Measurements from ENCODE around the gene AKIRIN2.
A peak's percentile ranks its signal among the peaks of the same experiment; 100 is the strongest.
"Not testable (repeated sequence)": the region's sequence is repeated elsewhere in the genome, so short reads cannot be mapped to it uniquely, and the experiment has no call there.

Gene AKIRIN2

DNA sequence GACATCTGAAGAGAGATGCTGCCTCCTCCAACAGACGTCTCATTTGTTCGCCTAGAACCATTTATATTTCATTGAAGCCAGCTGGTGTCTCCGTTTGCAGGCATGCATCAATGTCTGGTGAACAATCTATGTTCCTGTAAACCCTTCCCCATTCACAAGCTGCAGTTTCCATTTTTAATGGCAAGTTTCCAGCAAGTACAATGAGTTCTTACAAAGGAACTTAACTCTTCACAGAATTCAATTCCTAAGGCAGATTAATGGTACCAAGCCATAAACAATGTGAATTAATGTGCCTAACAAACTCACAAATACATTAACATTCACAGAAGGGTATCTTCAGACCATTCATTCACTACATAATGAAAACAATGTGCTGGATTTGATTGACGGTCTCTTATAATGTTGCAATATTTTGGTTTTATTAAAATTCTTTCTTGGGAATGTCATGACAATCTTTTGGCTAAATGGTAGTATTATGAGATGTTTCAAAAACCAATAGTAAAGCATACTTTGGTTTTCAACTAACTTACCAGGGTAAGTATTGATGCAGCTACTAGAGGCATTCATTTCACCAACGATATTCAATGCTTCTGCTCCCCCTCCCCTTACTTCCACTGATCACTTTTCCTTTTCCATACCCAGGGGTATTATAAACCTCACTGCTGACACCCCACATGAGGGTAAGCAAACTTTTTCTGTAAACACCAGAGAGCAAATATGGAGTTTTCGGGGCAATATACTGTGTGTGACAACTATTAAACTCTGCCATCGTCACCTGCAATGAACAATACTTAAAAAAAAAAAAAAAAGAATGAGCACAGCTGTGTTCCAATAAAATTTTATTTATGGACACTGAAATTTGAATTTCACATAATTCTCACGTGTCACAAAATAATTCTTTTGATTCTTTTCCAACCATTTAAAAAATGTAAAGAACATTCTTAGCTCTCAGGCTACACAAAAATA is 4.2 kb downstream of the AKIRIN2 start:
- no CpG with 5 or more reads among the region's 8 CpGs for WGBS, 2 donors (ENCODE audit: extremely low coverage in 2 of 2, insufficient read length in 2 of 2, insufficient replicate concordance in 1 of 2)
- Histone ChIP-seq H3K27ac (replicated peaks; ENCODE audit: low read length) (no peak overlapping the region), H3K23ac (ENCODE audit: low read depth, low read length, poor library complexity) (no peak overlapping the region)

DNA sequence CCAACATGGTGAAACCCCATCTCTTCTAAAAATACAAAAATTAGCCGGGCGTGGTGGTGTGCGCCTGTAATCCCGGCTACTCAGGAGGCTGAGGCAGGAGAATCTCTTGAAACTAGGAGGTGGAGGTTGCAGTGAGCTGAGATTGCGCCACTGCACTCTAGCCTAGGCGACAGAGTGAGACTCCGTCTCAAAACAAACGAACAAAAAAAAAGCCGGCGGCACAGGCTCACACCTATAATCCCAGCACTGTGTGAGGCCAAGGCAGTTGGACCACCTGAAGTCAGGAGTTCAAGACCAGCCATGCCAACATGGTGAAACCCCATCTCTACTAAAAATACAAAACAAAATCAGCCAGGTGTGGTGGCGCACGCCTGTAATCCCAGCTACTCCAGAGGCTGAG is 5.2 kb downstream of the AKIRIN2 start:
- not testable (repeated sequence) for H3K27me3 ChIP-seq (ENCODE audit: control insufficient read depth in 3 of 3, insufficient read depth in 3 of 3, low read depth in 1 of 3, low read length in 3 of 3); H2BK120ac ChIP-seq (ENCODE audit: low read depth, low read length); H3K4me2 ChIP-seq (ENCODE audit: insufficient read depth, low read length, poor library complexity, severe bottlenecking); H4K91ac ChIP-seq (ENCODE audit: low read depth, low read length, poor library complexity); H3K9ac ChIP-seq (ENCODE audit: low read depth, low read length, poor library complexity); H3K14ac ChIP-seq (ENCODE audit: low read length); H3K23ac ChIP-seq (ENCODE audit: low read depth, low read length, poor library complexity); H2AK5ac ChIP-seq (ENCODE audit: low read depth, low read length); H2BK5ac ChIP-seq (ENCODE audit: low read length); H3K4me3 ChIP-seq (ENCODE audit: low read length in 2 of 2); H3K4ac ChIP-seq (ENCODE audit: low read length); H2BK15ac ChIP-seq (ENCODE audit: low read length); DNase-seq (ENCODE audit: low spot score); H2AFZ ChIP-seq (ENCODE audit: low read length); H3K18ac ChIP-seq (ENCODE audit: low read length); H4K8ac ChIP-seq (ENCODE audit: low read depth, low read length); H3K79me1 ChIP-seq (ENCODE audit: low read depth, low read length); H3K9me3 ChIP-seq (replicated peaks in 1 of 2; ENCODE audit: control insufficient read depth in 2 of 2, insufficient read depth in 1 of 2, low read depth in 1 of 2, low read length in 2 of 2); H3K27ac ChIP-seq (replicated peaks; ENCODE audit: low read length); H2BK12ac ChIP-seq (ENCODE audit: low read length)
- Histone ChIP-seq H3K4me1 (ENCODE audit: control insufficient read depth in 2 of 2, insufficient read depth in 1 of 2, low read depth in 1 of 2, low read length in 2 of 2) (peaks cover 6 to 13% of the 10 kb centered on the region in 2 donors), H3K36me3 (replicated peaks in 1 of 2; ENCODE audit: control insufficient read depth in 2 of 2, insufficient read depth in 2 of 2, low read length in 2 of 2) (peaks cover 0 to 17% of the 10 kb centered on the region in 2 donors)
- no CpG with 5 or more reads among the region's 12 CpGs for WGBS, 2 donors (ENCODE audit: extremely low coverage in 2 of 2, insufficient read length in 2 of 2, insufficient replicate concordance in 1 of 2)

More for the DNA sequence above, 4.2 kb downstream of the AKIRIN2 start:
- Histone ChIP-seq H4K91ac (ENCODE audit: low read depth, low read length, poor library complexity) (no peak overlapping the region), H3K9ac (ENCODE audit: low read depth, low read length, poor library complexity) (no peak overlapping the region), H2BK120ac (ENCODE audit: low read depth, low read length) (no peak overlapping the region), H3K27me3 (ENCODE audit: control insufficient read depth in 3 of 3, insufficient read depth in 3 of 3, low read depth in 1 of 3, low read length in 3 of 3) (no peaks in the 10 kb centered on the region), H3K14ac (ENCODE audit: low read length) (no peak overlapping the region), H3K18ac (ENCODE audit: low read length) (no peak overlapping the region), H3K4me2 (ENCODE audit: insufficient read depth, low read length, poor library complexity, severe bottlenecking) (no peak overlapping the region), H2BK12ac (ENCODE audit: low read length) (no peak overlapping the region), H2BK15ac (ENCODE audit: low read length) (no peak overlapping the region), H3K4ac (ENCODE audit: low read length) (no peak overlapping the region), H4K8ac (ENCODE audit: low read depth, low read length) (no peak overlapping the region), H3K4me3 (ENCODE audit: low read length in 2 of 2) (peak overlapping the region in 1 of 2 donors; percentile 82), H3K79me1 (ENCODE audit: low read depth, low read length) (no peaks in the 10 kb centered on the region), H2BK5ac (ENCODE audit: low read length) (no peak overlapping the region), H2AFZ (ENCODE audit: low read length) (no peak overlapping the region), H3K36me3 (replicated peaks in 1 of 2; ENCODE audit: control insufficient read depth in 2 of 2, insufficient read depth in 2 of 2, low read length in 2 of 2) (peaks cover 0 to 17% of the 10 kb centered on the region in 2 donors), H3K4me1 (ENCODE audit: control insufficient read depth in 2 of 2, insufficient read depth in 1 of 2, low read depth in 1 of 2, low read length in 2 of 2) (peaks cover 3 to 13% of the 10 kb centered on the region in 2 donors), H3K9me3 (replicated peaks in 1 of 2; ENCODE audit: control insufficient read depth in 2 of 2, insufficient read depth in 1 of 2, low read depth in 1 of 2, low read length in 2 of 2) (no peaks in the 10 kb centered on the region), H2AK5ac (ENCODE audit: low read depth, low read length) (no peak overlapping the region)
- DNase-seq (ENCODE audit: low spot score), result no peak

DNA sequence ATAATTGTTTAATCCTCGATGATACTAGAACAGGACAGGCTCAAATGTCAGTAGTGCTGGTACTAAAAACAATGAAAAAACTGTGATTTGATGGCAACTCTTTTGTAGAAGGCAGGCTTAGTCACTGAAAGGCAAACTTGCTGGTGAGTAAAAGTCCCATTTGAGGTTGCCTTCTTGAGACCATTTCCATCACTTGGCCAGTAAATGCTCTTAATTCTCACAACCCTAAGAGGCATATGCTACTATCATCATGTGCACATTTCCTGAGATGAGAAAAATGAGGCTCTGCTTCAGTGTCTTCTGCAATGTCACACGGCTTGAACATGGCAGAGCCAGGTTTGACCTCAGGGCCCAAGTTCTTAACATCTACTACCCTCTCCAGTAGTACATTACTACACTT is 9.9 kb downstream of the AKIRIN2 start:
- Histone ChIP-seq H3K36me3 (replicated peaks in 1 of 2; ENCODE audit: control insufficient read depth in 2 of 2, insufficient read depth in 2 of 2, low read length in 2 of 2) (peaks cover 0 to 28% of the 10 kb centered on the region in 2 donors), H2BK120ac (ENCODE audit: low read depth, low read length) (no peak overlapping the region), H3K4me1 (ENCODE audit: control insufficient read depth in 2 of 2, insufficient read depth in 1 of 2, low read depth in 1 of 2, low read length in 2 of 2) (peaks cover 0 to 8% of the 10 kb centered on the region in 2 donors), H3K14ac (ENCODE audit: low read length) (no peak overlapping the region), H3K27ac (replicated peaks; ENCODE audit: low read length) (no peak overlapping the region), H2BK15ac (ENCODE audit: low read length) (no peak overlapping the region), H3K9me3 (replicated peaks in 1 of 2; ENCODE audit: control insufficient read depth in 2 of 2, insufficient read depth in 1 of 2, low read depth in 1 of 2, low read length in 2 of 2) (no peaks in the 10 kb centered on the region), H3K9ac (ENCODE audit: low read depth, low read length, poor library complexity) (no peak overlapping the region), H2BK12ac (ENCODE audit: low read length) (no peak overlapping the region), H3K18ac (ENCODE audit: low read length) (no peak overlapping the region), H2BK5ac (ENCODE audit: low read length) (no peak overlapping the region), H3K23ac (ENCODE audit: low read depth, low read length, poor library complexity) (no peak overlapping the region), H4K91ac (ENCODE audit: low read depth, low read length, poor library complexity) (no peak overlapping the region), H3K4me2 (ENCODE audit: insufficient read depth, low read length, poor library complexity, severe bottlenecking) (no peak overlapping the region), H2AFZ (ENCODE audit: low read length) (no peak overlapping the region), H3K4ac (ENCODE audit: low read length) (no peak overlapping the region), H3K4me3 (ENCODE audit: low read length in 2 of 2) (no peak overlapping the region), H3K27me3 (ENCODE audit: control insufficient read depth in 3 of 3, insufficient read depth in 3 of 3, low read depth in 1 of 3, low read length in 3 of 3) (no peaks in the 10 kb centered on the region), H4K8ac (ENCODE audit: low read depth, low read length) (no peak overlapping the region), H2AK5ac (ENCODE audit: low read depth, low read length) (no peak overlapping the region), H3K79me1 (ENCODE audit: low read depth, low read length) (peaks cover 5% of the 10 kb centered on the region)
- no CpG with 5 or more reads among the region's 2 CpGs for WGBS, 2 donors (ENCODE audit: extremely low coverage in 2 of 2, insufficient read length in 2 of 2, insufficient replicate concordance in 1 of 2)
- DNase-seq (ENCODE audit: low spot score), result no peak

DNA sequence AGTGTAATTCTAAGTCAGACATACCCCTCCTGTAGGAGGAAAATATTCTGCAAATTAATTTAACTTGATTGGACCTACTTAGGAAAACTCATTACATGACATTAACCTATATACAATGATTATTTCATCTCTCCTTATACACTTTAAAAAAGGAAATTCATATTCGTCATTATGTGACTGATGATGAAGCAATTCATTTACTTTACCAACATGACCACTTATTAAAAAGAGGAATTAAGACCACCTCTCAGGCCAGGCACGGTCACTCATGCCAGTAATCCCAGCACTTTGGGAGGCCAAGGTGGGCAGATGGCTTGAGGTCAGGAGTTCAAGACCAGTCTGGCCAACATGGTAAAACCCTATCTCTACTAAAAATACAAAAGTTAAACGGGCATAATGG is 11.6 kb downstream of the AKIRIN2 start:
- H3K36me3 ChIP-seq (replicated peaks in 1 of 2; ENCODE audit: control insufficient read depth in 2 of 2, insufficient read depth in 2 of 2, low read length in 2 of 2), result peaks cover 0 to 26% of the 10 kb centered on the region in 2 donors
- H3K18ac ChIP-seq (ENCODE audit: low read length), result no peak overlapping the region
- no peak overlapping the region for H3K27ac ChIP-seq (replicated peaks; ENCODE audit: low read length)
- no peak overlapping the region for H4K8ac ChIP-seq (ENCODE audit: low read depth, low read length)
- H3K4me1 ChIP-seq (ENCODE audit: control insufficient read depth in 2 of 2, insufficient read depth in 1 of 2, low read depth in 1 of 2, low read length in 2 of 2), result peaks cover 0 to 6% of the 10 kb centered on the region in 2 donors
- H2BK12ac ChIP-seq (ENCODE audit: low read length), result no peak overlapping the region
- H3K9me3 ChIP-seq (replicated peaks in 1 of 2; ENCODE audit: control insufficient read depth in 2 of 2, insufficient read depth in 1 of 2, low read depth in 1 of 2, low read length in 2 of 2), result no peaks in the 10 kb centered on the region
- no peak overlapping the region for H2BK120ac ChIP-seq (ENCODE audit: low read depth, low read length)
- peaks cover 5% of the 10 kb centered on the region for H3K79me1 ChIP-seq (ENCODE audit: low read depth, low read length)
- DNase-seq (ENCODE audit: low spot score), result no peak
- no peak overlapping the region for H3K4me2 ChIP-seq (ENCODE audit: insufficient read depth, low read length, poor library complexity, severe bottlenecking)
- no peak overlapping the region for H4K91ac ChIP-seq (ENCODE audit: low read depth, low read length, poor library complexity)
- no peak overlapping the region for H3K9ac ChIP-seq (ENCODE audit: low read depth, low read length, poor library complexity)
- no peak overlapping the region for H3K14ac ChIP-seq (ENCODE audit: low read length)
- no peak overlapping the region for H3K23ac ChIP-seq (ENCODE audit: low read depth, low read length, poor library complexity)
- no peak overlapping the region for H3K4me3 ChIP-seq (ENCODE audit: low read length in 2 of 2)
- H3K27me3 ChIP-seq (ENCODE audit: control insufficient read depth in 3 of 3, insufficient read depth in 3 of 3, low read depth in 1 of 3, low read length in 3 of 3), result no peaks in the 10 kb centered on the region
- no peak overlapping the region for H3K4ac ChIP-seq (ENCODE audit: low read length)
- WGBS, 2 donors (ENCODE audit: extremely low coverage in 2 of 2, insufficient read length in 2 of 2, insufficient replicate concordance in 1 of 2), result no CpG with 5 or more reads among the region's 3 CpGs
- H2AFZ ChIP-seq (ENCODE audit: low read length), result no peak overlapping the region
- no peak overlapping the region for H2AK5ac ChIP-seq (ENCODE audit: low read depth, low read length)
- no peak overlapping the region for H2BK5ac ChIP-seq (ENCODE audit: low read length)
- no peak overlapping the region for H2BK15ac ChIP-seq (ENCODE audit: low read length)
